Fibroblast of mammary gland (primary cell): ENCODE results near the gene NUDT5.

Experiments used
- DNase-seq: peaks from one replicate; pipeline ENCODE4 v3.0.0-alpha.2; 2010; ENCODE audit warnings: low read depth
- H3K4me3 ChIP-seq: 2 replicates; pipeline ENCODE4 v1.5.1; 2011; ENCODE audit warnings: low read depth, mild to moderate bottlenecking, low read length, moderate library complexity; ENCODE audit not compliant: control insufficient read depth
- CTCF ChIP-seq: conservative IDR thresholded peaks from 2 replicates; pipeline ENCODE4 v1.5.1; 2011; ENCODE audit warnings: low read depth, low read length, inconsistent platforms; ENCODE audit not compliant: control insufficient read depth, insufficient read depth

Gene NUDT5

DNA sequence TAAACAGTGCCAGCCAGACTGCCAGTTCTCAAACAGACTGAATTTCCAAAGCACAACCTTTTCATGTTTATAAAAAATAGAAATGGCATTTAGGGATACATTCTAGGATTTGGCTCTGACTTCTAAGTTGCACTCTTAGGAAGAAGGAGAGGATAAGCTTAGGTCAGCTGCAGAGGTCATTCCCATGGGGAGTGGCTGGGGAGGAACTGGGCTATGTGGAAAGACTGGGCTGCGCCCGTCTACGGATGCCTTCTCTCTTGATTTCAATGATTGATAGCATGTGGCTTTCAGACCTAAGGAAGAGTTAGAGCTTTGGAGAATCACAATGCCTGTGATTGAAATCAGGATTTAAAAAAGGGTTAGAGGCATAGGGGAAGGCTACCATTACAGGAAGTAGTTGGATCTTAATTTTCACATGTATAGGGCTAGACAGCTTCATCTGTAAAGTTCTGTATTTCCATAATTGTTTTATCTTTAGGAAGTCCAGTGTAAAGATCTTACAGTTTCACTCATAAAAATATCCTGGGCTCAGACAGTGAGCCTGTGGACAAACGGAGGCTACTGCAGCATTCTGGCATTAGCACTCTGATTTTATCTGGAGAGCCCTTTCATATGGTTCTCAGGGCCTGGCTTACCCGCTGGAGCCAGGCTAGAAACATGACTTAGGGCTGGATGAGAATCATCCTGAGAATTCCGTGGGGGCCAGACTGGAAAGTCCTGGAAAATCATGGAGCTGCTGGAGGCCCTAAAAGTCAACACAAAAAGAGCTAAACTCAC lies 29.5 kb downstream of the NUDT5 start:
- no peak for DNase-seq
- H3K4me3 ChIP-seq = no peak overlapping the region
- no peak for TF ChIP-seq CTCF

GRCh38 chr10:12165036-12165435 lies 30.7 kb downstream of the NUDT5 start:
- no peak overlapping the region for H3K4me3 ChIP-seq
- no peak for TF ChIP-seq CTCF
- DNase-seq = no peak

DNA sequence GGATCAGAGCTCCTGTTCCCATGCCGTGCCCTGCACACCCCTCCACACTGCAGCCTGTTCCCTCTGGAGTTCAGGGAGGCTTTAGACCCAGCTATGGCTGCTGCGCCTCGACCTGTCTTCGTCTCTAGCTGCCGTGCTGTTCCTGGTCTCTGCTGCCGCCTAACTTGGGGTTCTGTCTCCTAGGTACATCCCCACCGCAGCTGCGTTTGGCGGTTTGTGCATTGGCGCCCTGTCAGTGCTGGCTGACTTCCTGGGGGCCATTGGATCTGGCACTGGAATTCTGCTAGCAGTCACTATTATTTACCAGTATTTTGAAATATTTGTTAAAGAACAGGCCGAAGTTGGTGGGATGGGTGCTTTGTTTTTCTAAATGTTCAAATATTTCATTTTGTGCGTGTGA lies 31.6 kb downstream of the NUDT5 start:
- TF ChIP-seq CTCF = no peak
- DNase-seq = no peak
- H3K4me3 ChIP-seq = no peak overlapping the region

- TF ChIP-seq CTCF = no peak
- DNase-seq = no peak
- H3K4me3 ChIP-seq = no peak overlapping the region
Measured at GRCh38 chr10:12162927-12163326, 32.8 kb downstream of the NUDT5 start.

DNA sequence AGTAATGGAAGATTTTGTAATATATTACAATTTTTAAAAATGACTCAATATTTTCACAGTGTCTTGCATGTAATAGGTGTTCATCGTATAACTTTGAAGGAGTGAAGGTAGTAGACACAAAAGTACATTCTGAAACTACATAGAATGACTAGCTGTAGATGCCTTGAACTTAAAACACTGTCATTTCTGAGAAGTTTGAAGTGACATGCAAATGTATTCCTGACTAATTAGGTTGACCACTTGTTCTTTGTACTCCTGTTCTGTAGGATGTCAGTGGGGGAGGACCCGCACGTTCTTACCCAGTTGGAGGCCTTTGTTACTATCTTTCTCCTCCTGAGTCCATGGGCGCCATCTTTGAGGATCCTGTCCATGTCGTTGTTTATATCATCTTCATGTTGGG lies 35.0 kb downstream of the NUDT5 start:
- TF ChIP-seq CTCF = no peak
- no peak overlapping the region for H3K4me3 ChIP-seq
- no peak for DNase-seq

- TF ChIP-seq CTCF = no peak
- DNase-seq = no peak
- H3K4me3 ChIP-seq = no peak overlapping the region
Measured at GRCh38 chr10:12158111-12158510, 37.6 kb downstream of the NUDT5 start.
